Caco-2 (cell line): ENCODE data around the gene MAP3K9. TPM values are rescaled to one million over a fixed set of nuclear protein-coding genes. Genes with fewer than 3 reads are reported as not detected.

Experiments used
- BruUV-seq: library from RNA; stranded (reverse); fragments of 400-500 nt; replicated peaks from 2 replicates; lab custom pipeline; 2021; lab: Mats Ljungman, UMichigan
- CTCF ChIA-PET: fragments of 300-600 bp; sonication (Branson Sonifier 250); formaldehyde crosslinking; loops from one replicate; lab custom pipeline; 2022; ENCODE audit warnings: antibody characterized with exemption; lab: Charles Lee
- POLR2A ChIA-PET: fragments of 300-600 bp; sonication (Branson Sonifier 250); formaldehyde crosslinking; loops from one replicate; lab custom pipeline; 2022; ENCODE audit warnings: antibody characterized with exemption; lab: Charles Lee
- DNase-seq, 2 experiments: peaks; one replicate each; pipeline versions ENCODE4 v3.0.0 to v3.0.0-alpha.2; 2020 to 2022
- H3K27me3 ChIP-seq: replicated peaks from 2 replicates; pipeline ENCODE4 v1.6.0; 2011; ENCODE audit warnings: low read length; ENCODE audit not compliant: control insufficient read depth, insufficient read depth
- H3K36me3 ChIP-seq: 2 replicates; pipeline ENCODE4 v1.5.1; 2011; ENCODE audit warnings: low read length; ENCODE audit not compliant: control insufficient read depth, insufficient read depth
- H3K4me1 ChIP-seq: fragments of 250-450 bp; sonication (Bioruptor Pico); 2 replicates; pipeline ENCODE4 v1.5.1; 2020; ENCODE audit warnings: mild to moderate bottlenecking
- H3K4me3 ChIP-seq: 2 replicates; pipeline ENCODE4 v1.5.1; 2011; ENCODE audit warnings: low read depth, mild to moderate bottlenecking, control low read depth, low read length
- H3K9me3 ChIP-seq: fragments of 250-450 bp; sonication (Bioruptor Pico); 2 replicates; pipeline ENCODE4 v1.5.1; 2020; ENCODE audit warnings: mild to moderate bottlenecking, moderate library complexity
- H3K27ac Mint-ChIP-seq: one replicate; pipeline ENCODE4 v1.8.0; 2022; ENCODE audit warnings: mixed read lengths; ENCODE audit not compliant: unreplicated experiment
- H3K27me3 Mint-ChIP-seq: one replicate; pipeline ENCODE4 v1.8.0; 2022; ENCODE audit warnings: mixed read lengths; ENCODE audit not compliant: insufficient read depth, unreplicated experiment
- H3K36me3 Mint-ChIP-seq: one replicate; pipeline ENCODE4 v1.8.0; 2022; ENCODE audit warnings: mild to moderate bottlenecking, mixed read lengths; ENCODE audit not compliant: insufficient read depth, unreplicated experiment
- H3K4me1 Mint-ChIP-seq: one replicate; pipeline ENCODE4 v1.8.0; 2022; ENCODE audit warnings: low read depth, mixed read lengths; ENCODE audit not compliant: unreplicated experiment
- H3K4me3 Mint-ChIP-seq: one replicate; pipeline ENCODE4 v1.8.0; 2022; ENCODE audit warnings: mild to moderate bottlenecking, moderate library complexity, mixed read lengths; ENCODE audit not compliant: unreplicated experiment
- H3K9me3 Mint-ChIP-seq: one replicate; pipeline ENCODE4 v1.8.0; 2022; ENCODE audit warnings: mixed read lengths; ENCODE audit not compliant: unreplicated experiment
- CTCF ChIP-seq, 2 experiments: fragments of 200-600 bp in 1 of 2; IDR thresholded peaks; 1 replicate in 1 of 2; 2 replicates in 1 of 2; pipeline versions ENCODE4 v1.5.1 to v1.8.0; 2011 to 2022; ENCODE audit warnings: antibody characterized with exemption in 1 of 2, control low read depth in 1 of 2, inconsistent platforms in 1 of 2, low read depth in 1 of 2, low read length in 1 of 2, mild to moderate bottlenecking in 1 of 2, moderate library complexity in 1 of 2; ENCODE audit not compliant: insufficient read depth in 1 of 2, severe bottlenecking in 1 of 2, unreplicated experiment in 1 of 2
- intact Hi-C: fragments of 100-400 bp; cut with micrococcal nuclease; formaldehyde crosslinking; loops from one replicate; pipeline ENCODE4 v1.10.0; 2022; ENCODE audit not compliant: unreplicated experiment
- total RNA-seq: library from RNA; stranded (reverse); gene quantifications from 2 replicates; pipeline ENCODE4 v1.2.3, GENCODE V29; 2022

MAP3K9 gene
- total RNA-seq, 1 experiment from 2014 or later = 19.5 TPM

GRCh38 chr14:70832561-70833305 lies 23.4 kb upstream of the MAP3K9 start:
- CTCF ChIA-PET = no interaction called here
- H3K4me3 Mint-ChIP-seq = no peak overlapping the region
- no peaks in the 10 kb centered on the region for H3K36me3 Mint-ChIP-seq
- H3K36me3 ChIP-seq = no peaks in the 10 kb centered on the region
- H3K27me3 Mint-ChIP-seq = peaks cover 2% of the 10 kb centered on the region
- H3K9me3 Mint-ChIP-seq = peaks cover 18% of the 10 kb centered on the region
- no peaks in the 10 kb centered on the region for H3K9me3 ChIP-seq
- no peak for TF ChIP-seq CTCF (IDR thresholded peaks at IDR 0.05; ENCODE audit: insufficient read depth in 1 of 2, low read depth in 1 of 2, low read length in 1 of 2, severe bottlenecking in 1 of 2, unreplicated experiment in 1 of 2)
- POLR2A ChIA-PET = no interaction called here
- intact Hi-C loops = no loop called here
- DNase-seq = no peak
- no peak overlapping the region for H3K27ac Mint-ChIP-seq
- no TSS peak for BruUV-seq
- peaks cover 6% of the 10 kb centered on the region for H3K4me1 Mint-ChIP-seq
- no peaks in the 10 kb centered on the region; the same call in 1 of the 2 replicates for H3K27me3 ChIP-seq
- no peak overlapping the region for H3K4me3 ChIP-seq
- H3K4me1 ChIP-seq = peaks cover 3% of the 10 kb centered on the region; the same call in 1 of the 2 replicates

GRCh38 chr14:70830998-70831781 lies 21.9 kb upstream of the MAP3K9 start:
- peaks cover 2% of the 10 kb centered on the region for H3K27me3 Mint-ChIP-seq
- ChIA-PET CTCF (no interaction called here), POLR2A (no interaction called here)
- H3K27ac Mint-ChIP-seq = no peak overlapping the region
- 0 out of 2 replicates have a peak, but pooled peaks cover 4% of the 10 kb centered on the region for H3K4me1 ChIP-seq
- H3K9me3 ChIP-seq = no peaks in the 10 kb centered on the region
- intact Hi-C loops = no loop called here
- H3K36me3 Mint-ChIP-seq = no peaks in the 10 kb centered on the region
- H3K27me3 ChIP-seq = no peaks in the 10 kb centered on the region; the same call in 1 of the 2 replicates
- H3K4me3 Mint-ChIP-seq = no peak overlapping the region
- TF ChIP-seq CTCF (IDR thresholded peaks at IDR 0.05; ENCODE audit: insufficient read depth in 1 of 2, low read depth in 1 of 2, low read length in 1 of 2, severe bottlenecking in 1 of 2, unreplicated experiment in 1 of 2) = no peak
- DNase-seq = no peak
- H3K4me1 Mint-ChIP-seq = peaks cover 6% of the 10 kb centered on the region
- H3K4me3 ChIP-seq = no peak overlapping the region
- no peaks in the 10 kb centered on the region for H3K36me3 ChIP-seq
- BruUV-seq = no TSS peak
- H3K9me3 Mint-ChIP-seq = peaks cover 15% of the 10 kb centered on the region

- peaks cover 8% of the 10 kb centered on the region for H3K4me1 Mint-ChIP-seq
Measured at GRCh38 chr14:70828188-70828587, 18.9 kb upstream of the MAP3K9 start.

More at GRCh38 chr14:70828188-70828587, 18.9 kb upstream of the MAP3K9 start:
- Histone ChIP-seq H3K4me1 (0 out of 2 replicates have a peak, but pooled peaks cover 4% of the 10 kb centered on the region), H3K27me3 (no peaks in the 10 kb centered on the region; the same call in 1 of the 2 replicates), H3K36me3 (no peaks in the 10 kb centered on the region), H3K9me3 (no peaks in the 10 kb centered on the region), H3K4me3 (no peak overlapping the region)
- ChIA-PET POLR2A (no interaction called here), CTCF (interaction anchor here (1.1 to 1.7 kb wide), 2 partner anchors 79 to 127 kb away, joined by 3 to 5 read pairs; partner anchors contain the start of gene PCNX1)
- BruUV-seq = no TSS peak
- no peak overlapping the region for H3K4me3 Mint-ChIP-seq
- H3K9me3 Mint-ChIP-seq = no peaks in the 10 kb centered on the region
- peaks cover 4% of the 10 kb centered on the region for H3K27me3 Mint-ChIP-seq
- intact Hi-C loops = no loop called here
- no peaks in the 10 kb centered on the region for H3K36me3 Mint-ChIP-seq
- no peak for DNase-seq
- TF ChIP-seq CTCF (IDR thresholded peaks at IDR 0.05; ENCODE audit: insufficient read depth in 1 of 2, low read depth in 1 of 2, low read length in 1 of 2, severe bottlenecking in 1 of 2, unreplicated experiment in 1 of 2) = no peak
- no peak overlapping the region for H3K27ac Mint-ChIP-seq
